GM10266 (cell line): ENCODE data around the gene SLC25A11.
"Not testable (repeated sequence)": the region's sequence is repeated elsewhere in the genome, so short reads cannot be mapped to it uniquely, and the experiment has no call there.

ENCODE experiments used
- DNase-seq: peaks from one replicate; pipeline ENCODE4 v3.0.0; 2012; ENCODE audit errors: extremely low spot score
- CTCF ChIP-seq: IDR thresholded peaks from 2 replicates; pipeline ENCODE4 v1.5.1; 2012; ENCODE audit warnings: mild to moderate bottlenecking, low read depth; ENCODE audit not compliant: control insufficient read depth, insufficient read depth; ENCODE audit errors: missing control alignments

SLC25A11 gene

DNA sequence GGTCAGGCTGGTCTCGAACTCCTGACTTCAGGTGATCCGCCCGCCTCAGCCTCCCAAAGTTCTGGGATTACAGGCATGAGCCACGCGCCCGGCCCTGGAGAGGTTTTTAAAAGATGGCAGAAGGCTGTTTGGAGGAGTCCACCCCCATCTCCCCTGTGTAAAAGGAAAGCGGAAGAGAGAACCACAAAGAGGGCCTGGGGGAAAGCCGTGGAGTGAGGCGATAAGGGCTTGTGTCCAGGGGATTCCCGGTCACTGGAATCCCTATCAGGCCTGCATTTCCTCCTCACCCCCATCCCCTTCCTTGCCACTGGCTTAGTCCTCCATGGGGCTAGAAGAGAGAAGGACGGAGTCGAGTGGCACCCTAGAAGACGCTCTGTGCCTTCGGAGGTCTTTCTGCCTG lies 7.9 kb downstream of the SLC25A11 start, which contains the start of gene GP1BA:
TSS of gene GP1BA (plus strand) at position 315 of the 400 bp plus-strand sequence. CDS start 328 bp downstream, outside the sequence.
- DNase-seq = no peak
- no peak for TF ChIP-seq CTCF

- DNase-seq = no peak
- no peak for TF ChIP-seq CTCF
These were observed 11.0 kb downstream of the SLC25A11 start for GRCh38 chr17:4928881-4929280.

DNA sequence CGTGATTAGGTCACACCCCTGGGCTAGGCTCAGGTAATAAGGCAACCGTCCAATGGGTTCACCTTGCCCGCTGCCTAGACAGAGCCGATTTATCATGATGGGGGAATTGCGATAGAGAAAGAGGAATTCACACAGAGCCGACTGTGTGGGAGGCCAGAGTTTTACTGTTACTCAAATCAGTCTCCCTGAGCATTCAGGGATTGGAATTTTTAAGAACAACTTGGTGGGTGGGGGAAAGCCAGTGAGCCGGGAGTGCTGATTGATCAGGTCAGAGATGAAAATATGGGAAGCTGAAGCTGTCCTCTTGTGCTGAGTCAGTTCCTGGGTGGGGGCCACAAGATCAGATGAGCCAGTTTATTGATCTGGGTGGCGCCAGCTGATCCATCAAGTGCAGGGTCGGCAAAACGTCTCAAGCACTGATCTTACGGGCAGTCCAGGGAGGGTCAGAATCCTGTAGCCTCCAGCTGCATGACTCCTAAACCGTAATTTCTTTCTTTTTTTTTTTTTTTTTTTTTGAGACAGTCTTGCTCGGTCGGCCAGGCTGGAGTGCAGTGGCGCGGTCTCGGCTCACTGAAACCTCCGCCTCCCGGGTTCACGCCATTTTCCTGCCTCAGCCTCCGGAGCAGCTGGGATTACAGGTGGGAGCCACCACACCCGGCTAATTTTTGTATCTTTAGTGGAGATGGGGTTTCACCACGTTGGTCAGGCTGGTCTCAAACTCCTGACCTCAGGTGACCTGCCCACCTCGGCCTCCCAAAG lies 13.1 kb downstream of the SLC25A11 start:
- DNase-seq = not testable (repeated sequence)

DNA sequence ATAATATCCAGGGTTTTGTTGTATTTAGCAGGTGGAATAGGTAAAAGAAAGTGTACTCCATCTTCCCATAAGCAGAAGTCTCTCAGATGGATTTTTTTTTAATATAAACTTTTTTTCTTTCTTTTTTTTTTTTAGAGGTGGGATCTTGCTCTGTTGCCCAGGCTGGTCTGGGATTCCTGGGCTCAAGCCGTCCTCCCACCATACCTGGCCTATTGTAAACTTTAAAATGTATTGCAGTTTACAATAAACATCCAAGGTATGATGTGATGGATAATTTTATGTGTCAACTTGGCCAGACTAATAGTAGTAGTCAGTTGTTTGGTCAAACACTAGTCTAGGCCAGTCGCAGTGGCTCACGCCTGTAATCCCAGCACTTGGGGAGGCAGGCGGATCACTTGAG lies 18.5 kb downstream of the SLC25A11 start:
- no peak for TF ChIP-seq CTCF
- no peak for DNase-seq

- TF ChIP-seq CTCF = no peak
- DNase-seq = no peak
These were observed 19.3 kb downstream of the SLC25A11 start for GRCh38 chr17:4920351-4921048.

DNA sequence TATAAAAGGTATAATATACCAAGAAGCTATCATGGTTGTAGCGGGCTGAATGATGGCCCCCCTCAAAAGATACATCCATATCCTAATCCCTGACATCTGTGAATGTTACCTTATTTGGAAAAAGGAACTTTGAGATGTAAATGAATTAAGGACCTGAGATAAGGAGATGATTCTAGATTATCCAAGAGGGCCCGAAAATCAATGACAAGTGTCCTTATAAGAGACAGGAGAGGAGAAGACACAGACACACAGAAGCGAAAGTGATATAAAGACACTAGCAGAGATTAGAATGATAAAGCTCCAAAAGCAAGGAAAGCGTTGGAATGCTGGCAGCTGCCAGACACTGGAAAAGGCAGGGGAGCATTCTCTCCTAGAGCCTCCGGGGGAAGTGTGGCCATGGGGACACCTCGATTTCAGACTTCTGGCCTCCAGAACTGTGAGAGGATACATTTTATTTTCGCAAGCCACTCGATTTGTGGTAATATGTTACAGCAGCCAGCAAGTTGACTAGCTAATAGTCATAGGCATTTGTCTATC lies 20.3 kb downstream of the SLC25A11 start:
- DNase-seq = no peak

GRCh38 chr17:4914551-4914950 lies 25.3 kb downstream of the SLC25A11 start:
- DNase-seq = not testable (repeated sequence)

More for the DNA sequence above, 20.3 kb downstream of the SLC25A11 start:
- TF ChIP-seq CTCF = no peak

DNA sequence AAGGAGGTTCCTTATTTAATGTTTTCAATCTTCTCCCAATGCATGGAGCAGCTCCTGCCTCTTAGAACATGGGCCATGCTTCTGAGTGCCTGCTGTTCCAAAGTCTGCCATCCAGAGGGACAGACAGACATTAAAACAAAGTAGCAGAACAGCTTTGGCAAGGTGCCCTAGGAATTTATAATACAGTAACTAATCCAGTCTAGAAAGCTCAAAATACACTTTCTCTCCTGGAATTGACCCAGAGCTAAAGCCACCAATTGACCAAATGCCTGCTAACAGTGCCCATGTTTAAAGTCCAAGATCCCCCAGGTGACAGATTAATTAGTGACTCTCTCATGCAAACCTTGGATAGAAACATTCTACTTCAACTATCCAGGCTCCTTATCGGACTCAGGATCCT lies 25.9 kb downstream of the SLC25A11 start:
- TF ChIP-seq CTCF = no peak
- DNase-seq = no peak
